SK-N-SH treated with all-trans-retinoic acid at 6 μM for 48 hours (cell line): Measurements from ENCODE around the gene QRFP.

Source experiments
- ATAC-seq: fragments of 200-7000 bp; cut with Tn5 transposase; 3 replicates; pipeline ENCODE4 v1.9.1; 2020; ENCODE audit warnings: mild to moderate bottlenecking, moderate library complexity
- ARNTL ChIP-seq: fragments of 450-650 bp; formaldehyde crosslinking; IDR thresholded peaks from 2 replicates; pipeline ENCODE4 v1.5.0; 2020; ENCODE audit warnings: low read depth, mild to moderate bottlenecking, moderate library complexity, borderline replicate concordance
- BACH2 ChIP-seq: fragments of 250-450 bp; sonication (Bioruptor Pico); IDR thresholded peaks from 2 replicates; pipeline ENCODE4 v1.9.0; 2021; ENCODE audit warnings: mild to moderate bottlenecking, borderline replicate concordance
- CREB5 ChIP-seq: fragments of 250-450 bp; sonication (Bioruptor Pico); IDR thresholded peaks from 2 replicates; pipeline ENCODE4 v1.5.1; 2020; ENCODE audit warnings: low read depth, mild to moderate bottlenecking, moderate library complexity
- CSDC2 ChIP-seq: fragments of 250-450 bp; sonication (Bioruptor Pico); IDR thresholded peaks from 2 replicates; pipeline ENCODE4 v1.5.0; 2020; ENCODE audit warnings: mild to moderate bottlenecking, moderate library complexity
- ESRRG ChIP-seq: fragments of 250-450 bp; sonication (Bioruptor Pico); IDR thresholded peaks from 2 replicates; pipeline ENCODE4 v1.6.1; 2021; ENCODE audit warnings: mild to moderate bottlenecking
- GLIS3 ChIP-seq: fragments of 250-450 bp; sonication (Bioruptor Pico); IDR thresholded peaks from 2 replicates; pipeline ENCODE4 v1.5.0; 2020; ENCODE audit warnings: mild to moderate bottlenecking, moderate library complexity
- ISL1 ChIP-seq: fragments of 250-450 bp; sonication (Bioruptor Pico); IDR thresholded peaks from 2 replicates; pipeline ENCODE4 v2.1.2; 2022; ENCODE audit warnings: mild to moderate bottlenecking, moderate library complexity
- OSR1 ChIP-seq: fragments of 250-450 bp; sonication (Bioruptor Pico); IDR thresholded peaks from 2 replicates; pipeline ENCODE4 v1.8.0; 2022; ENCODE audit warnings: moderate library complexity, mild to moderate bottlenecking, inconsistent platforms
- POU6F1 ChIP-seq: fragments of 250-450 bp; sonication (Bioruptor Pico); IDR thresholded peaks from 2 replicates; pipeline ENCODE4 v1.8.0; 2021; ENCODE audit warnings: low read depth, mild to moderate bottlenecking, moderate library complexity, borderline replicate concordance
- PPARA ChIP-seq: fragments of 250-450 bp; sonication (Bioruptor Pico); IDR thresholded peaks from 2 replicates; pipeline ENCODE4 v1.5.0; 2020; ENCODE audit warnings: mild to moderate bottlenecking, borderline replicate concordance
- RARB ChIP-seq: fragments of 250-450 bp; sonication (Bioruptor Pico); IDR thresholded peaks from 2 replicates; pipeline ENCODE4 v1.8.0; 2021; ENCODE audit warnings: mild to moderate bottlenecking, moderate library complexity
- SNAI2 ChIP-seq: fragments of 250-450 bp; sonication (Bioruptor Pico); IDR thresholded peaks from 2 replicates; pipeline ENCODE4 v1.5.0; 2020; ENCODE audit warnings: mild to moderate bottlenecking, moderate library complexity
- TCF4 ChIP-seq: fragments of 250-450 bp; sonication (Bioruptor Pico); IDR thresholded peaks from 2 replicates; pipeline ENCODE4 v1.8.0; 2021; ENCODE audit warnings: mild to moderate bottlenecking, moderate library complexity, borderline replicate concordance
- TOX ChIP-seq: fragments of 250-450 bp; sonication (Bioruptor Pico); IDR thresholded peaks from 2 replicates; pipeline ENCODE4 v1.8.0; 2021; ENCODE audit warnings: mild to moderate bottlenecking, moderate library complexity, borderline replicate concordance
- ZFP3 ChIP-seq: fragments of 250-450 bp; sonication (Bioruptor Pico); IDR thresholded peaks from 2 replicates; pipeline ENCODE4 v1.5.0; 2020; ENCODE audit warnings: mild to moderate bottlenecking, moderate library complexity
- ZFP30 ChIP-seq: fragments of 450-650 bp; formaldehyde crosslinking; IDR thresholded peaks from 2 replicates; pipeline ENCODE4 v1.5.0; 2022; ENCODE audit warnings: mild to moderate bottlenecking, moderate library complexity
- ZNF565 ChIP-seq: fragments of 450-650 bp; formaldehyde crosslinking; conservative IDR thresholded peaks from 2 replicates; pipeline ENCODE4 v1.5.0; 2020; ENCODE audit warnings: low read depth, mild to moderate bottlenecking, moderate library complexity
- ZNF70 ChIP-seq: fragments of 450-650 bp; formaldehyde crosslinking; IDR thresholded peaks from 2 replicates; pipeline ENCODE4 v1.5.0; 2020; ENCODE audit warnings: mild to moderate bottlenecking, moderate library complexity
- ZNF8 ChIP-seq: fragments of 450-650 bp; formaldehyde crosslinking; IDR thresholded peaks from 2 replicates; pipeline ENCODE4 v1.5.0; 2020; ENCODE audit warnings: mild to moderate bottlenecking, moderate library complexity
- TF ChIP-seq, protein P1 (sequence below): fragments of 250-450 bp; sonication (Bioruptor Pico); IDR thresholded peaks from 2 replicates; pipeline ENCODE4 v1.5.1; 2021; ENCODE audit warnings: mild to moderate bottlenecking, moderate library complexity
- TF ChIP-seq, protein P2 (sequence below): fragments of 250-450 bp; sonication (Bioruptor Pico); IDR thresholded peaks from 2 replicates; pipeline ENCODE4 v1.5.0; 2020; ENCODE audit warnings: mild to moderate bottlenecking, moderate library complexity
- TF ChIP-seq, protein P3 (sequence below): fragments of 250-450 bp; sonication (Bioruptor Pico); IDR thresholded peaks from 2 replicates; pipeline ENCODE4 v1.8.0; 2020; ENCODE audit warnings: mild to moderate bottlenecking, moderate library complexity, borderline replicate concordance

Gene QRFP

DNA sequence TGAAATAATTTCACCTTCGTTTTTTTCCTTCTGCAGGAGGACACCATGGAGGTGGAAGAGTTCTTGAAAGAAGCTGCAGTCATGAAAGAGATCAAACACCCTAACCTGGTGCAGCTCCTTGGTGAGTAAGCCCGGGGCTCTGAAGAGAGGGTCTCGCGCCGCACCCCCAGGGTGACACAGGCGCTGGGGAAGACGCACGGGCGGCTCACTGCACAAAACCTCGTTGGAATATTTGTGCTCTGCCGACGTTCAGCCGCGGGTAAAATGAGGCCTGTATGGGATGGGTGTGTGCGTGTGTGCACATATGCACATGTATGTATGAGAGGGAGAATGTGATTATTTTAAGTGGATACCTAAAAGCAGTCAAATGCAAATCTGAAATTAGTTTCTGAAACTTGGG is 24.5 kb downstream of the QRFP start:
- TF ChIP-seq RARB (CRISPR knock-in tag) (no peak), ESRRG (CRISPR knock-in tag) (no peak), ZNF8 (CRISPR knock-in tag) (no peak), TOX (CRISPR knock-in tag) (no peak), GLIS3 (no peak), CSDC2 (CRISPR knock-in tag) (no peak), CREB5 (no peak), ZFP3 (CRISPR knock-in tag) (no peak), ZNF565 (CRISPR knock-in tag) (no peak), SNAI2 (no peak), ISL1 (CRISPR knock-in tag) (no peak), POU6F1 (no peak), ARNTL (CRISPR knock-in tag) (no peak)
- TF ChIP-seq, protein P1, sequence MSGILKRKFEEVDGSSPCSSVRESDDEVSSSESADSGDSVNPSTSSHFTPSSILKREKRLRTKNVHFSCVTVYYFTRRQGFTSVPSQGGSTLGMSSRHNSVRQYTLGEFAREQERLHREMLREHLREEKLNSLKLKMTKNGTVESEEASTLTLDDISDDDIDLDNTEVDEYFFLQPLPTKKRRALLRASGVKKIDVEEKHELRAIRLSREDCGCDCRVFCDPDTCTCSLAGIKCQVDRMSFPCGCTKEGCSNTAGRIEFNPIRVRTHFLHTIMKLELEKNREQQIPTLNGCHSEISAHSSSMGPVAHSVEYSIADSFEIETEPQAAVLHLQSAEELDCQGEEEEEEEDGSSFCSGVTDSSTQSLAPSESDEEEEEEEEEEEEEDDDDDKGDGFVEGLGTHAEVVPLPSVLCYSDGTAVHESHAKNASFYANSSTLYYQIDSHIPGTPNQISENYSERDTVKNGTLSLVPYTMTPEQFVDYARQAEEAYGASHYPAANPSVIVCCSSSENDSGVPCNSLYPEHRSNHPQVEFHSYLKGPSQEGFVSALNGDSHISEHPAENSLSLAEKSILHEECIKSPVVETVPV, result no peak
- TF ChIP-seq, all 23 proteins: peak for 0
- no peak for ATAC-seq

GRCh38 chr9:130871395-130872062 is 25.1 kb downstream of the QRFP start:
- ATAC-seq, result no peak
- TF ChIP-seq, protein P2, sequence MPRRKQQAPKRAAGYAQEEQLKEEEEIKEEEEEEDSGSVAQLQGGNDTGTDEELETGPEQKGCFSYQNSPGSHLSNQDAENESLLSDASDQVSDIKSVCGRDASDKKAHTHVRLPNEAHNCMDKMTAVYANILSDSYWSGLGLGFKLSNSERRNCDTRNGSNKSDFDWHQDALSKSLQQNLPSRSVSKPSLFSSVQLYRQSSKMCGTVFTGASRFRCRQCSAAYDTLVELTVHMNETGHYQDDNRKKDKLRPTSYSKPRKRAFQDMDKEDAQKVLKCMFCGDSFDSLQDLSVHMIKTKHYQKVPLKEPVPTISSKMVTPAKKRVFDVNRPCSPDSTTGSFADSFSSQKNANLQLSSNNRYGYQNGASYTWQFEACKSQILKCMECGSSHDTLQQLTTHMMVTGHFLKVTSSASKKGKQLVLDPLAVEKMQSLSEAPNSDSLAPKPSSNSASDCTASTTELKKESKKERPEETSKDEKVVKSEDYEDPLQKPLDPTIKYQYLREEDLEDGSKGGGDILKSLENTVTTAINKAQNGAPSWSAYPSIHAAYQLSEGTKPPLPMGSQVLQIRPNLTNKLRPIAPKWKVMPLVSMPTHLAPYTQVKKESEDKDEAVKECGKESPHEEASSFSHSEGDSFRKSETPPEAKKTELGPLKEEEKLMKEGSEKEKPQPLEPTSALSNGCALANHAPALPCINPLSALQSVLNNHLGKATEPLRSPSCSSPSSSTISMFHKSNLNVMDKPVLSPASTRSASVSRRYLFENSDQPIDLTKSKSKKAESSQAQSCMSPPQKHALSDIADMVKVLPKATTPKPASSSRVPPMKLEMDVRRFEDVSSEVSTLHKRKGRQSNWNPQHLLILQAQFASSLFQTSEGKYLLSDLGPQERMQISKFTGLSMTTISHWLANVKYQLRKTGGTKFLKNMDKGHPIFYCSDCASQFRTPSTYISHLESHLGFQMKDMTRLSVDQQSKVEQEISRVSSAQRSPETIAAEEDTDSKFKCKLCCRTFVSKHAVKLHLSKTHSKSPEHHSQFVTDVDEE (CRISPR knock-in tag), result no peak
- TF ChIP-seq ISL1 (CRISPR knock-in tag) (no peak), BACH2 (CRISPR knock-in tag) (no peak), GLIS3 (no peak), ZFP3 (CRISPR knock-in tag) (no peak), PPARA (CRISPR knock-in tag) (no peak), ARNTL (CRISPR knock-in tag) (no peak), ZNF70 (CRISPR knock-in tag) (no peak), OSR1 (CRISPR knock-in tag) (no peak), ZNF565 (CRISPR knock-in tag) (no peak), TCF4 (CRISPR knock-in tag) (no peak), ZNF8 (CRISPR knock-in tag) (no peak), CREB5 (no peak), TOX (CRISPR knock-in tag) (no peak), POU6F1 (no peak), ZFP30 (CRISPR knock-in tag) (no peak)
- TF ChIP-seq, protein P3, sequence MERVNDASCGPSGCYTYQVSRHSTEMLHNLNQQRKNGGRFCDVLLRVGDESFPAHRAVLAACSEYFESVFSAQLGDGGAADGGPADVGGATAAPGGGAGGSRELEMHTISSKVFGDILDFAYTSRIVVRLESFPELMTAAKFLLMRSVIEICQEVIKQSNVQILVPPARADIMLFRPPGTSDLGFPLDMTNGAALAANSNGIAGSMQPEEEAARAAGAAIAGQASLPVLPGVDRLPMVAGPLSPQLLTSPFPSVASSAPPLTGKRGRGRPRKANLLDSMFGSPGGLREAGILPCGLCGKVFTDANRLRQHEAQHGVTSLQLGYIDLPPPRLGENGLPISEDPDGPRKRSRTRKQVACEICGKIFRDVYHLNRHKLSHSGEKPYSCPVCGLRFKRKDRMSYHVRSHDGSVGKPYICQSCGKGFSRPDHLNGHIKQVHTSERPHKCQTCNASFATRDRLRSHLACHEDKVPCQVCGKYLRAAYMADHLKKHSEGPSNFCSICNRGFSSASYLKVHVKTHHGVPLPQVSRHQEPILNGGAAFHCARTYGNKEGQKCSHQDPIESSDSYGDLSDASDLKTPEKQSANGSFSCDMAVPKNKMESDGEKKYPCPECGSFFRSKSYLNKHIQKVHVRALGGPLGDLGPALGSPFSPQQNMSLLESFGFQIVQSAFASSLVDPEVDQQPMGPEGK (CRISPR knock-in tag), result no peak
- TF ChIP-seq, protein P1, result no peak
